Fibroblast of mammary gland (primary cell): ENCODE measurements around the gene SERTAD3.

ENCODE experiments used
- DNase-seq: peaks from one replicate; pipeline ENCODE4 v3.0.0-alpha.2; 2010; ENCODE audit warnings: low read depth
- H3K4me3 ChIP-seq: 2 replicates; pipeline ENCODE4 v1.5.1; 2011; ENCODE audit warnings: low read depth, mild to moderate bottlenecking, low read length, moderate library complexity; ENCODE audit not compliant: control insufficient read depth
- TF ChIP-seq, protein P1 (sequence below): conservative IDR thresholded peaks from 2 replicates; pipeline ENCODE4 v1.5.1; 2011; ENCODE audit warnings: low read depth, low read length, inconsistent platforms; ENCODE audit not compliant: control insufficient read depth, insufficient read depth

The SERTAD3 gene

DNA sequence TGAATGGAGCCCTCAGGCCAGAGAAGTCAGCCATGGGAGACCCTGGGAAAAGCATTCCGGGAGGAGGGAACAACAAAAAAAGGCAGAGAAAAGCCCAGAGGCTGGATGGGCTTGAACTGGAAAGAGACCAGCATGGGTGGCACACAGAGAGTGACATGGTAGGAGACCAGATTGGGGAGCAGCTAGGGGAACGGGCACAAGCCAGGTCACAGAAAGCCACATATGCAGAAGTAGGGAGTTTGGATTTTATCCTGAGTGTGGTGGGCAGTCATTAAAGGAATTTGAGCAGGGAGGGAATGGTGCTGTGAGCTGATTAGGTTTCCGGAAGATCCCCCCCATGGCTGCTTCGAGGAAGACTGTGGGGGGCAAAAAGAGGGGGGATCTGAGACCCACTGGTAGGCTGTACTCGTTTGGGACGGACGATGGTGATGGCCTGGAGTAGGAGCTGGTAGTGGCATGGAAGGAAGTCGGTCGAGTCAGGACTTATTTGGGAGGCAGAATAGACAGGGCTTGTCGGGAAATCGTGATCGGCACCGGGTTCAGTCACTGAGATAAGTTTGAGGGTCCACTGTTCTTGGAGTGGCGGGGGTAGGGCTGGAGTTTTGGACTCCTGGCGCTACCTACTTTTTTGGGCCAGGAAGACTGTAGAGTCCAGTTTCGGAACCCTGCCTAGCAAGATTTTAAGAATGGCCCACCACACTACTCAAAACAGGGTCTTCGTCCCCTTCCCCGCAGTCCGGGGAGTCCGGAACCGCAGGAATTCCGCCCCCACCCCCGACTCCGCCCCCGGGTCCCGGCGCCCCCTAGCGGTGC, 19.3 kb downstream of the SERTAD3 start:
- TF ChIP-seq, protein P1, sequence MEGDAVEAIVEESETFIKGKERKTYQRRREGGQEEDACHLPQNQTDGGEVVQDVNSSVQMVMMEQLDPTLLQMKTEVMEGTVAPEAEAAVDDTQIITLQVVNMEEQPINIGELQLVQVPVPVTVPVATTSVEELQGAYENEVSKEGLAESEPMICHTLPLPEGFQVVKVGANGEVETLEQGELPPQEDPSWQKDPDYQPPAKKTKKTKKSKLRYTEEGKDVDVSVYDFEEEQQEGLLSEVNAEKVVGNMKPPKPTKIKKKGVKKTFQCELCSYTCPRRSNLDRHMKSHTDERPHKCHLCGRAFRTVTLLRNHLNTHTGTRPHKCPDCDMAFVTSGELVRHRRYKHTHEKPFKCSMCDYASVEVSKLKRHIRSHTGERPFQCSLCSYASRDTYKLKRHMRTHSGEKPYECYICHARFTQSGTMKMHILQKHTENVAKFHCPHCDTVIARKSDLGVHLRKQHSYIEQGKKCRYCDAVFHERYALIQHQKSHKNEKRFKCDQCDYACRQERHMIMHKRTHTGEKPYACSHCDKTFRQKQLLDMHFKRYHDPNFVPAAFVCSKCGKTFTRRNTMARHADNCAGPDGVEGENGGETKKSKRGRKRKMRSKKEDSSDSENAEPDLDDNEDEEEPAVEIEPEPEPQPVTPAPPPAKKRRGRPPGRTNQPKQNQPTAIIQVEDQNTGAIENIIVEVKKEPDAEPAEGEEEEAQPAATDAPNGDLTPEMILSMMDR, result no peak
- no peak for DNase-seq
- peak overlapping the region; percentile 93 for H3K4me3 ChIP-seq

DNA sequence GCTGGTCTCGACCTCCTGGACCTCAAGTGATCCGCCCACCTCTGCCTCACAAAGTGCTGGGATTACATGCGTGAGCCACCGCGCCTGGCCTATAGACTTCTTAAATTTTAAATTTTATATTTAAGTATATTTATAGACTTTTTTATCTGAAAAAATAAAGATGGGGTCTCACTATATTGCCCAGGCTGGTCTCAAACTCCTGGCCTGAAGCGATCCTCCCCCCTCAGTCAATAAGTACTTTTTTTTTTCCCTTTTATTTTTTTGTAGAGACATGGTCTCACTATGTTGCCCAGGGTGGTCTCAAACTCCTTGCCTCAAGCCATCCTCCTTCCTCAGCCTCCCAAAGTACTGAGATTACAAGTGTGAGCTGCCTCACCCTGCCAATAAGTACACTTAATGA, 20.2 kb downstream of the SERTAD3 start:
- H3K4me3 ChIP-seq, result peak overlapping the region; percentile 93
- TF ChIP-seq, protein P1, result no peak
- DNase-seq, result no peak

DNA sequence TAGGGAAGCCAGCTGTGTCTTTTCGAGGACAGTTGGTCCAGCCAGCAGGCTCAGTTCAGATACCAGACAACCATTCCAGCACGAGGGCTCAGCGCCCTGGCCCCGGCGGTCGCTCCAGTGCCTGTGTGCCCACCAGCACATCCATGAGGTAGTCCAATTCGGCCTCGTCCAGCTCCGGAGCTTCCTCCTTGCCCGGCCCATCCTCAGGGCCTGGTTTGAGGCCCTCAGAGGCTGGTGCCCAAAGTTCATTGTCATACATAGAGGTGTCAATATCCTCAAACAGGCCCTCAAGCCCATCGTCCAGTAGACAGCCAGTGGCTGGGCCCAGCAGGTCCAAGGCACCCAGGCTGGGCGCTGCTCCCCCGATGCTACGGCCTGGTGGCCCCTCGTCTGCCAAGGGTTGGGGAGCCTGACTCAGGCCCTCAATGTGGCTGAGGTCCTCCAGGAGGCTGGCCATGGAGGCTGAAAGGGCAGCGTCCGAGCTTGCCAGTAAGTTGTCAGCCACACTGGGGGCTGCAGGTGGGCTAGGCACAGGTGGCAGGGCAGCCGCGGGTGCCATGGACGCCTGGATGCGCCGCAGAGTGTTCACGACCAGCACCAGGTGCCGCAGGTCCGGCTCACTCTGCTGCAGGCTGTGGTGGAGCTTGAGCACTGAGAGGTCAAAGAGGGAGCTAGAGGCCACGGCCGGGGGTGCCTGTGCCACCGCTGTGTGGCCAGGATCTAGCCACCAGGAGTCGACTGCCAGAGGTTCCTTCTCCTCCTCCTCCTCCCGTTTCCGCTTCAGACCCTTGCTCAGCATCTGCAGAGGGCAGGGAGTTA, 21.2 kb downstream of the SERTAD3 start:
- TF ChIP-seq, protein P1, result no peak
- DNase-seq, result no peak
- no peak overlapping the region for H3K4me3 ChIP-seq

DNA sequence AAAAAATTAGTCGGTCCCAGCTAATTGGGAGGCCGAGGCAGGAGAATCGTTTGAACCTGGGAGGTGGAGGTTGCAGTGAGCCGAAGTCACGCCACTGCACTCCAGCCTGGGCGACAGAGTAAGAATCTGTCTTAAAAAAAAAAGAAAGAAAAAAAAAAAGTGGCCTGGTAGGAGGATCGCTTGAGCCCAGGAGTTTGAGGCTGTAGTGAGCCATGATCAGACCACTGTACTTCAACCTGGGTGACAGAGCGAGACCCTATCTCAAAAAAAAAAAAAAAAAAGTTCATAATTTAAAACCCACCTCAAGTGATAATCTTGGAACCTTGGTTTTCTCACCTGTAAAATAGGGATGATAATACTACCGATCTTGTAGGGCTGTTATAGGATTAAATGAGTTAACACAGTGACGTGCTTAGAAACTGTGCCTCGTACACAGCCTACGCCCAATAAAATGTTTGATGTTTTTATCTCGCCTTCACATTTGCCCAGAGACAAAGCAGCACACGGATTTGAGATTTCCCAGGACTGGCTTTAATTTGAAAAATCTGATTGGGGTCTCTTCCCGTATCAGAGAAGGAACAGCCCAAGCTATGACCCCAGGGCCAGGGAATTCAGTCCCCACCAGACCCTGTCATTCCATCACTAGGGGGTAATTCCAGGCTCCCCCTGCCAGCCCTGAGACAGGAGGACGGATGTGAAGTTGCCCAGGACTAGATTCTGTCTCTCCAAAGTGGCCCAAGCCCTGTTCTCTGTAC, 22.0 kb downstream of the SERTAD3 start:
- H3K4me3 ChIP-seq, result no peak overlapping the region

DNA sequence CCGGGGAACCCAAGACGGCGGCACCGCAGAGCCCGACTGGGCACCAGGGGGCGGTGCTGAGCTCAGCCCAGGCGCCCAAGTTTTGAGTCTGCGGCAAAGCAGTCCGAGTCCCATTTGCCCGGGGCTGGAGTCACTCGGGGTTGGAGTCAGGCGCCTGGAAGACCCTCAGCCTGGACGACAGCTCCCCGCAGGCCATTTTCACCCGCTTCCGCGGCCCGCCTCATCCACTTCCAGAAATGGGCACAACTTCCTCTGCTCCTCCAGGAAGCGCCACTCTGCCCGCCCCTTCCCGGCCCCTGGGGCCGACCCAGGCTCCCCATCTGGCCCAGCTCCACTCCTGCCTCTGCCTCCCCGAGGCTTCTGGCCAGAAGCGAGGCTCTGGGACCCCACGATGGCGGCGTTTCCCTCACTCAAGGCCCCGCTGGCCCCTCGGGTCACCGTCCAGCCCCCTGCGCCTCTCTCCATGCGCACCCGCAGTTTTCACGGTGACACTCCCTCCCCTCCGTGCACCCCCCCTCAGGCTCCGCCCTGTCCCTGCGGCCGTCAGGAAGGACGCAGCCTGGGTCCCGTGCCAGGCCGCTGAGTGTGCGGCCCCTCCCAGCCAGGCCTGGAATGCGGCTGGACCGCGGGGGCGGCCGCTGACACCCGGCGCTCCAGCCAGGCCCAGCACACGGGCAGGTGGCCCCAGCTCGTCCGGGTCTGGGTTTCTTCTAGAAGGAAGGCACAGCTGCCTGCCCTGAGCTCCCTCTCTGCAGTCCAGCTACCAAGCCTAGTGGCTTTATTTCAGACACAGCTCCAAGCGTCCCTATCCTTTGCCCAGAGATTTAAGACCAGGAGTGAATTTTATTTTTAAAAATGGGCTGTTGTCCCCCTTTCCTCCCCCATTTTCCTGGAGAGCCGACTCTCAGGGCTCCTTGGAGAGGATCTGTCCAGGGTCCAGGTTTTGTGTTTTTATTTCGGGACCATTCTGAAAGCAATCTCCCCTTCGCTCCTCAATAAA, 23.1 kb downstream of the SERTAD3 start:
- TF ChIP-seq, protein P1, result peak; percentile 87
- peak overlapping the region; percentile 68 for H3K4me3 ChIP-seq
- DNase-seq, result peak; percentile 91

More for the DNA sequence above, 22.0 kb downstream of the SERTAD3 start:
- no peak for DNase-seq
- TF ChIP-seq, protein P1, result no peak
